LHCN-M2 (cell line): ENCODE measurements around the gene ZNF768. TPM values are rescaled to one million over a fixed set of nuclear protein-coding genes. Genes with fewer than 3 reads are reported as not detected.
"Not testable (repeated sequence)": the region's sequence is repeated elsewhere in the genome, so short reads cannot be mapped to it uniquely, and the experiment has no call there.

Source experiments
- DNase-seq: peaks from one replicate; pipeline ENCODE4 v3.0.0-alpha.2; 2012; ENCODE audit warnings: low read depth
- total RNA-seq: library from RNA; depleted of rRNA; stranded (reverse); fragments of >200 nt; gene quantifications from 2 replicates; pipeline ENCODE4 v1.2.3, GENCODE V29; 2014

ZNF768 gene
- total RNA-seq, 1 experiment from 2014 or later: 40.6 TPM

DNA sequence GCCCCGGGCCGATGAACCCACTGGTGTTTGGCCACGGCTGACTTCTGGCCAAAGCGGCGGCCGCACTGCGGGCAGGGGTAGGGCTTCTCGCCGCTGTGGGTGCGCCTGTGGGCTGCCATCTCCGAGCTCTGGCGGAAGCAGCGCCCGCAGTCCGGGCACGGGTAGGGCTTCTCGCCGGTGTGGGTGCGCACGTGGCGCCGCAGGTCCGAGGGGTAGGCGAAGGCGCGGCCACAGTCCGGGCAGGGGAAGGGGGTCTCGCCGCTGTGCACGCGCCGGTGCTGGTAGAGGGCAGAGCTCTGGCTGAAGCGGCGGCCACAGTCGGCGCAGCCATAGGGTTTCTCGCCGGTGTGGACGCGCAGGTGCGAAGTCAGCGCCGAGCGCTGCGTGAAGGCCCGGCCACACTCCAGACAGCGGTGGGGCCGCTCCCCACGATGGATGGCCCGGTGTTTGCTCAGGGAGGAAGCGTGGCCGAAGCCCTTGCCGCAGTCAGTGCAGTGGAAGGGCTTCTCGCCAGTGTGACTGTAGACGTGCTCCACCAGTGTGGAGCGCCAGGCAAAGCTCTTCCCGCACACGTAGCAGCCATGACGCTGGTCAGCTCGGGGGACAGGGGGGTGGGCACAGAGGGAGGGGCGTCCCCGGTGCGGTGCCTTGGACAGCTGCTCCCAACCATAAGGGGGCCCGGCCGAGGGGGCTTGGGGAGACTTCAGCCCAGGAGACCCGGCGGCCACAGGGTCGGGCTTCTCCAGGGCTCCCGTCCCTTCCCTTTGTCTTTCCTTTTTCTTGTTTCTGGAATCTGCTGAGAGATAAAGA lies 29.2 kb upstream of the ZNF768 start:
- no peak for DNase-seq

DNA sequence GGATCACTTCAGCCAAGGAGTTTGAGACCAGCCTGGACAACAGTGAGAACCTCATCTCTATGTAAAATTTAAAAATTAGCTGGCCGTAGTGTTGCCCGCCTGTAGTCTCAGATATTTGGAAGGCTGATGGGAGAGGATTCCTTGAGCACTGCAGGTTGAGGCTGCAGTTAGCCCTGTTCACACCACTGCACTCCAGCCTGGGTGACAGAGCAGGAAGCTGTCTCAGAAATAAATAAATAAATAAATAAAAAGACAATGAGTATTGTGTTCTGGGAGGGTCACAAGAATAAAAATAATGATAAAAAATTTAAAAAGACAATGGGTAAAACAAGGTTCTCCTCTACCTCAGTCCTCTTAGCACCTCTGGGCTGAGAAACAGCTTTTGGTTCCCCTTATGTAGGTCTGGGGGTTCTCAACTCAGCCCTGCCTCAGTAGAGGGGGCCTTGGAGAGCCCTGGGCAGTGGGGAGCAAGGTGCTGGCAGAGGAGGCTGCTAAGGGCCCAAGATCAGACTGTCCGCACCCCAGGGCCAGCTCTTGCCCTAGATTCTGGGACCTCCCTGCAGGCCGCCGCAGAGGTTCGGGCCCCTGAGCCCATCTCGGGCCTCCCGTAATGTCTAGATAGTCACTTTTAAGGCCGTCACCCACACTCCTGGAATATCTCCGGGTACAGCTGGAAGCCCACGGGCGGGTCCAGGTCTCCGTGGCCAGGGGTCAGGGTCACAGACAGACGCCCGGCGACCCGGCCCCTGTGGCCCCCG lies 28.4 kb upstream of the ZNF768 start:
- DNase-seq: no peak

DNA sequence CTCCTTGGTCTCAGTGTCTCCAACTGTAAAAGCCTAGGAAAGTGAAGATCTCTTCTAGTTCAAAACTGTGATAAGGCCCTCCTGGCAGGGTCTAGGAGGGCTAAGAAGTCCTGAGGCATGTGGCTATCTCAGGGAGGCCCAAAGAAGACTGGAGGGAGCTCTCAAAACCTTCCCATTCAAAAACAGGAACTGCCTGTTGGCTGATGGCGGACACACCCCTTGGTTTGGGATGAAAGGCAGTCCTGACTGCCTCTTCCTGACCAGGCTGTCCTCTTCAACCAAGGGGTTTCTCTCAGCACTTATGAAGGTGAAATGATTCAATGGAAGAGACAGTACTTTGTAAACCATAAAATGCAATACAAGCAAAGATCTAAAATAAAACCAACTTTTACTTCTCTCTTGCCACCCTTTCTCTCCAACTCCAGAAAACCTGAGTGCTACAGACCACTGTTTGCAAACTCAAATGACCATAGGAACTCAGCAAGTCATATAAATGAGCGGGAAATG lies 27.1 kb upstream of the ZNF768 start:
- no peak for DNase-seq

DNA sequence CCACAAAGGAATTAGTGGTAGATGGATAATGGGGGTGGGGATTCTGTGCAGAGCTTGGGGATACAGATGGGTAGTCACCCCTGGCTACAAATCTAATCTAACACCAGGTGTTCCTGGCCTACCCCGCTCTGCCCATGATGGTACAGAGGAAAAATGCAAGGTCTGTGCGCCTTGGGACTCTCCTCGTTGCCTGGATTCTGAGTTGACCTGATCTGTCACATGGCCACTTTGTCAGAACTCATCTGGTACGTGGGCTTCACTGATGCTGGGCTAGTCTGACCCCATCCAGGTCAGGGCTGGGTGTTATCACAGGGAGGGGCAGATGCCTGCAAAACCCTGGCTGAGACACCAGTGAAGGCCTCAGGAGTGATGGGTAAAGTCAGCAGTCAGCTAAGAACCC lies 26.6 kb upstream of the ZNF768 start:
- no peak for DNase-seq

DNA sequence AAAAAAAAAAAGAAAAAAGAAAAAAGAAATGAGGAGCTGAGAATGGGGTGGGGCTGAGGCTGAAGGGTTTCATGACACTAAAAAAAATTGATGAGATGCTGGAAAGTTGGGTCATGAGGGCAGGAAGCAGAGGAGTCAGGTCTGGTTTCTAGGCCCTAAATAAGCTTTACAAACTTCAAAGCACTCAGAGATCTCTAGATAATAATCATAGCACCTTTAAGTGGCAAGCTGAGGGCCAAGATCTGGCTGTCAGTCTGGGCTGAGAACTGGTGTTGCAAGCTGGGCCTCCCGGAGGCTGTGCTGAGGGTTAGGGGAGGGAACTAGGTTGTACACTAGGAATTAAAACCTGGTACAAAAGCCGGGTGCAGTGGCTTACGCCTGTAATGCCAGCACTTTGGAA lies 25.4 kb upstream of the ZNF768 start:
- DNase-seq: no peak

DNA sequence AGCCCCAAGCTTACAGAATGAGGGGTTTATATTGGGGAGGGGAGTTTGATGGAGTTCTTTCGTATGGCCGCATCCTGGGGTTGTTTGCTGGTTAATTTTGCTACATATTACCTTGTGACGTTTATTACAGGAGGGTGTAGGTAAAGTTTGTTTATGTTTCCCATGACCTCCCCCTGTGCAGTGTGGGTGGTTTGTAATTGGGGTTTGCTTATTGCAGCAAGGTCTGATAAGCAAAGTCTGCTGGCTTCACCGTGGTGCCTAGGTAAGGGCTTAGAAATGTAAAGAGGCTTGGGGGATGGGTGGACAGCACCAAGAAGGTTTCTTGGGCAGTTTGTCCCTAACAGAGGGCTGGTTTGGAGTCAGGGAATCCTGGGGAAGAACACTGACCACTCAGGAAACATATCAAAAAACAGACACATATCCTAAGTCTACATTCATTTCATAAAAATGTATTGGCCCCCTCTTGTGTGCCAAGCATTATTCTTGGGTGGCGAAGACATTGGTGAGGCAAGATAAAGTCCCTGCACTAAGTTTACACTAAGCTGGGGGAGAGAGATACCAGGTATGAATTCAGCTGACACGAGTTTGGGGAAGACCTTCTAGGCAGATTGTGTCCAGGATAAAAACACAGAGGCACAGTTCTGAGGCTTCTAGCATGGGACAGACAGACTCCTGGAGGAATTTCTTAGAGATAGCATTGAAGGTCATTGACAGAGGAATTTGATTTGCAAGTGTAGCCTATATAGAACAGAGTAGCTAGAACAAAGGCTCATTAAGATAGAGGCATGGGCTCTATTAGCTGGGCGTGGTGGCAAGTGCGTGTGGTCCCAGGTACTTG lies 22.3 kb upstream of the ZNF768 start:
- no peak for DNase-seq

DNA sequence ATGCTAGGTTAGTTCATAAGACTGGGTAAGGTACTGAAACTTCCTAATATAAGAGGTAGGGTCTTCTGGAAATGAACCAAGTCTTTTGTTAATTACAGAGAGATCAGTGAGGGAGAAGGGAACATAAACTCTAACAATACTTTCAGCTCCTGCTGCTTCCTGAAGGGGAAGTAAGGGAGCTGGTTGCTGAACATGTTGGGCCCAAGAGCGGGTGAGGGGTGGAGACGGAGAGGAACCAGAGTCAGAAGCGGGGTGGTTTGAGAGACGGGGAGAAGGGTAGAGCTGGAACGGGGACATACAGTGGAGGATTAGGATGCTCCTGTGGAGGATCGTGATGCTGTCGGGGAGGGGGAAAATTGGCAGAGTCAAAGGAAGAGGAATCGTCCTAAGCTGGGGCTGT lies 19.7 kb upstream of the ZNF768 start:
- no peak for DNase-seq

DNA sequence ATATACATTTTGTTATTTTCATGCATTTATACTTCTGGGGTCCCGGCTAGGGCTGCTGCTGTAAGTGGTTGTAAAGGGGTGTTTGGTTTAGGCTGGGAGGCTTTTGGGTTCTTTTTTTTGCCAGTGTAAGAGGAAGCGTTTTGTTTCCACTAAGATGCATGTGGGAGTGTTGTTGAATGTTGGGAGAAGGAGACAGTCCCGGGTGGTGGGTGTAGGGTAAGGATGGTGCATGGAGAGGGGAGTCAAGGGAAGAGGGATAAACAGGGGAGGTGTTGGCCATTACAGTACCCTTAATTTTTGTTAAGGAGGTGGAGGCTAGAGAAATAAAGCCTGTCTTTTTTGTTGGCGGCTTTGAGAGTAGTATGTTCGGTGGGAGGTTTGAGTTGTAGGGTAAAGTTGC lies 16.7 kb upstream of the ZNF768 start:
- no peak for DNase-seq

DNA sequence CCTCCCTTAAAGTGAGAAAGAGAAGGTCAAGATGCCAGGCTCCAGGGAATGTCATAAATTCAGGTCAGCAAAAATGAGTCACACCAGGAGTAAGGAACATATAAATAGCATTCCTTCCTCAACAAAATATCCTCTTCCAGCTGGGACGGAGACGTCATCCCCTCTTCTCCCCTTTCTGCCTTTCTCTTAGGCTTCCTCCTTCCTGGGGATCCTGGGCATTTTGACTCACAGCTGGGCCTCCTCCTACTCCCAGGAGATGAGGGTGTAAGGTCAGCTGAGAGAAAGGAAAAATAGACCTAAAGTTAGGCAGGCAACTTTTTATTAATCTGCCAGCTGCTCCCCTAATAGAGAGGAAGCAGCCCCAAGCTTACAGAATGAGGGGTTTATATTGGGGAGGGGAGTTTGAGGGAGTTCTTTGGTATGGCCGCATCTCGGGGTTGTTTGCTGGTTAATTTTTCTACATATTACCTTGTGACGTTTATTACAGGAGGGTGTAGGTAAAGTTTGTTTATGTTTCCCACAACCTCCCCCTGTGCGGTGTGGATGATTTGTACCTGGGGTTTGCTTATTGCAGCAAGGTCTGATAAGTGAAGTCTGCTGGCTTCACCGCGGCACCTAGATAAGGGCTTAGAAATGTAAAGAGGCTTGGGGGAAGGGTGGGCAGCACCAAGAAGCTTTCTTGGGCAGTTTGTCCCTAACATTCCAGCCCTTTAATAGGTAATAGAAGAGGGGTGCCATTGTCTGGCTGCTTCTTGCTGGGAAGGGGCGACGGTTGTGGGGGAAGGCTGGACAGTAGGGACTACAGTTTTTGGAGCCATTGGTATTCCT lies 15.3 kb upstream of the ZNF768 start:
- peak; percentile 80 for DNase-seq

DNA sequence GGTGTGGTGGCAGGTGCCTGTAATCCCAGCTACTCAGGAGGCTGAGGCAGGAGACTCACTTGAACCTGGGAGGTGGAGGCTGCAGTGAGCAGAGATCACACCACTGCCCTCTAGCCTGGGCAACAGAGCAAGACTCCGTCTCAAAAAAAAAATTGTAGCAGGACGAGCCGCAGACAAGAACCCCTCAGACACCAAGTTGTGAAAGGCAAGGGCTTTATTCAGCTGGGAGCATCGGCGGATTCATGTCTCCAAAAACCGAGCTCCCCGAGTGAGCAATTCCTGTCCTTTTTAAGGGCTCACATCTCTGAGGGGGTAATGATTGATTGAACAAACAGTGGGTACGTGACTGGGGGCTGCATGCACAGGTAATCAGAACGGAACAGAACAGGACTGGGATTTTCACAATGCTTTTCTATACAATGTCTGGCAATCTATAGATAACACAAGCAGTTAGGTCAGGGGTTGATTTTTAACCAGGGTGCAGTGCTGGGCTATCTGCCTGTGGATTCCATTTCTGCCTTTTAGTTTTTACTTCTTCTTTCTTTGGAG lies 14.6 kb upstream of the ZNF768 start:
- DNase-seq: not testable (repeated sequence)

DNA sequence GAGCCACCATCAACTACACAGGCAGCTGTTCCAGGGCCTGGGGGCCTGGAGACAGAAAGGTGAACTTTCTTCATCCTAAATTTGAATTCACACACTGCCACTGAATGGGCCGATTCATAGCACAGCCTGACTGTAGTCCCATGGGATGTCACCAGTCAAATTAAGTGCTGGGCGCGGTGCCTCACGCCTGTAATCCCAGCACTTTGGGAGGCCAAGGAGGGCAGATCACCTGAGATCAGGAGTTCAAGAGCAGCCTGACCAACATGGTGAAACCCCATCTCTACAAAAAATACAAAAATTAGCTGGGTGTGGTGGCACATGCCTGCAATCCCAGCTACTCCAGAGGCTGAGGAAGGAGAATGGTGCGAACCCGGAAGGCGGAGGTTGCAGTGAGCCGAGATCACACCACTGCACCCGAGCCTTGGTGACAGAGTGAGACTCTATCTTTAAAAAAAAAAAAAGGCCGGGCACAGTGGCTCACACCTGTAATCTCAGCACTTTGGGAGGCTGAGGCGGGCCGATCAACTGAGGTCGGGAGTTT lies 13.7 kb upstream of the ZNF768 start:
- not testable (repeated sequence) for DNase-seq

DNA sequence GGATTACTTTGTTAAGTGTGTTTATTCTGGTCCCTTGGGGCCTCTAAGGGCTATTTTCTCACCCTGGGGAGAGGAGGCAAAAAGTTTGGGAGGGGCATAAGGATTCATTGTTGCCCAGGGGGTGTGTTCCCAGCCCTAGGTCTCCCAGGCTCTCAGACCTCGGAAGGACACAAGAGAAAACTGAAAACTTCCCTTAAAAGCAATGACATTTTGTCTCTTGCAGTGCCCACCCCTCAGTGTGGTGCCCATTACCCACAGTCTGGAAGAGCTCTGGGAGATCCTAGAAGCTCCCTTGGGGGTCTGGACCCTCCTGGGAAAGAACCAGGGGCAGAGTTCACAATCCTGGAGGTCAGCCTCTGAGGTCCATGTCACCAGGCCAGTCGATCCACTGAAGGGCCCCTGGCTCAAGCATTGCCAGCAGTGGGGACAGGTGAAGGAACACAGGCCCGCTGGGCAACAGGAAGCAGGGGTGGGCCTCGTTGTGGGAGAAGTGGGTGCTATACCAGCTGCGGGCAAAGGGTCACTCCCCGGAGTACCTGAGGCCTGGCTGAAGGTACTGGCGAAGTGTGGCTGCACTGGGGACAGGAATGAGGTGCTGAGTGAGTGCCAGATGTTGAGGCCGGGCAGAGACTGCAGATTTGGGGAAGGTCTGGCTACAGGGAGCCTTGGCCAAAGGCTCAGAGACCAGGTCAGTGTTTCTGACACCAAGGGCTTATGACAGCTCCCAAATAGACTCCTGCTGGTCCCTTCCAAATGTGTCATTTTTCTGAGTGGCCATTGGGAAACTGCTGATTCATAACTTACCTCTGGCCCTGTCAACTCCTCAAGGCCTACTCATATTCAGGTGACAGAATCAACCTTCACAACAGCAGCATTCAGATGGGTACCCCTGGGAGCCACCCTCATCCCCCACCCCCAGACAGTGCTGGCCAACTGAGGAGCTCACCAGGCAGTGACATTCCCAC lies 12.9 kb upstream of the ZNF768 start:
- DNase-seq: no peak

DNA sequence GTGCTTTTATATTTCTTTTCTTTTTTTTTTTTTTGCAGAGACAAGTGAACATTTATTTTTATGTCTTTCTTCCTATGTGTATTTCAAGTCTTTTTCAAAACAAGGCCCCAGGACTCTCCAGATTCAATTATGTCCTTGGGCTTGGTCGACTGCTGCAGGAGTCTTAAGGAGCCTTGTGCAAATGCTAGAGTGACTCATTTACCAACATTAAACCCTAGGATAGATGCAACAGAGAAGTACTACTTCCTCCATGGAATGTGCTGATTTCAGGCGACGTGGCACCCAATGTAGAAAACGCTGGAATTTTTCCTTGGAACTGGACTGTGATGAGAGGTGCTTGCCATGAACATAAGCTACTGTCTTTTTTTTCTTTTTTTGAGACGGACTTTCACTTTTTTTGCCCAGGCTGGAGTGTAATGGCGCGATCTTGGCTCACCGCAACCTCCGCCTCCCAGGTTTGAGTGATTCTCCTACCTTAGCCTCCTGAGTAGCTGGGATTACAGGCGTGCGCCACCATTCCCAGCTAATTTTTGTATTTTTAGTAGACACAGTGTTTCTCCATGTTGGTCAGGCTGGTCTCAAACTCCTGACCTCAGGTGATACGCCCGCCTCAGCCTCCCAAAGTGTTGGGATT lies 10.1 kb upstream of the ZNF768 start:
- DNase-seq: not testable (repeated sequence)

DNA sequence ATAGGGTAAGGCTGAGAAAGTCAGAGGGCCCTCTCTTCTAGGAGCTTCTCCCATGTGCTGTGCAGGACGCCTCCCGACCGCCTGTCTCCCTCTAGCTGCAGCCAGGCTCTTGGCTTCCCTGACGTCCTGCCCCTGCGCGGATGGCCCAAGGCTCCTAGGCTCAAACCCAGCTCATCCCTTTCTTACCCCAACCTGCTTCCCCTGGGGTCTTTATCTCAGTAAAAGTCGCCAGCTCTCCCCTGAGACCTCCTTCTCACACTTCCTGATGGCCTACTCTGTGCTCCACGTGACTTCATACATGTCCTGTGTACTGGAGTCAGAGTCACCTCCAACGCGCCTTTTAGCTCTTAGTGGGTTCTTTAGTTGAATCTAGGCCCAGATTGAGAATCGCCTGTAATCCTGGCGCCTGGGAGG lies 9.4 kb upstream of the ZNF768 start:
- peak; percentile 68 for DNase-seq

DNA sequence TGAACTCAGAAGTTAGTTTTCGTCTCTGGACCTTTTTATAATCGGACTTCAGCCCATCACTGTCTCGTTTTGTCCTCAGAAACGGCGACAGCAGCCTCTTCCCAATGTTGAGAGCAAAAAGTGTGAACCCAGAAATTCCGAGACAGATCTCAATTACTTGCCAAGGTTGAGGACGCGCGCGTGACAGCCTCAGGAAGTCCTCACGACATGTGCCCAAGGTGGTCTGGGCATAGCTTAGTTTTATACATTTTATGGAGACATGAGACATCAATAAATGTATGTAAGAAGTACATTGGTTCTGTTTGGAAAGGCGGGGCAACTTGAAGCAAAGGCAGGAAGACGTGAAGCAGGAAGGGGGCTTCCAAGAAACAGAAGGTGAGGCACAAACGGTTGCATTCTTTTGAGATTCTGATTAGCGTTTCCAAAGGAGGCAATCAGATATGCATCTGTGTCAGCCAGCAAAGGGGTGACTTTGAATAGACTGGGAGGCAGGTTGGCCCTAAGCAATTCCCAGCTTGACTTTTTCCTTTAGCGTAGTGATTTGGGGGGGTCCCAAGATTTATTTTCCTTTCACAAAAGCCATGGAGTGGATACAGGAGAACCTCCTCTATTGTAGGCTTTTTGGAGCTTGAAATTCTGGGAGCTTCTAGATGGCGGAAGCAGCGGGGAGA lies 8.9 kb upstream of the ZNF768 start:
- DNase-seq: no peak

DNA sequence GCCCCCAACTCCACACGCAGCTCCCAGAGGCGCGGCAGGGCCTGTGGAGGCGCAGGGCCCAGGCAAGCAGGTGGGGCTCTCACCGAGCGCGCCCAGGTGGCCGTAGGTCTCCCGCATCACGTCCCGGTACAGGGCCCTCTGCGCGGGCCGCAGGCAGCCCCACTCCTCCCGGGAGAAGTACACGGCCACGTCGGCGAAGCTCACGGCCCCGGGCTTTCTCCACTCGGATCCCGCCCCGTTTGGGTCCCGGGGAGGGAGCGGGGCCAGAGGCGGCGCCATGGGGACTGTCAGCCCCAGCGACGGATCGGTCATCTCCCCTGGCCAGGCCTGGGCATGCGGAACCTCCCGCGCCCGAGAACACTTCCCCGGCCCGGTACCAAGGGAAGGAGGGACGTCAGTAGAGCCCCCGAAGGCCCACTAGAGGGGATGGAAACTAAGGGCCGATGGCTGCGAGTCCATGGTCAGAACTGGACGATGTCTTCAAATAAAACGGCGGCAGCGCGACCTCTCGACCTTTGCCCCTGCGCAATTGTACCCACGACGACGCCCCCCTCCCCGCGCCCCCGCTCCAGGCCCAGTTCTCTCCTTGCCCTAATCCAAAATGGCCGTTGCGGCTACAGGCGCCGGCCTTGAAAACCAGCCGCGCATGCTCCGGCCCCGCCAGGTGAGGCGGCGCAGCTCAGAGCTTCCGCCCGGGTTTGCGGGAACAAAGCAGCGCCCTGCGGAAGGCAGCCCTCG lies 8.2 kb upstream of the ZNF768 start, which contains the start of gene ZNF747:
ZNF747 (minus strand) TSS at position 491 of the 738 bp plus-strand sequence; CDS start at position 312, 179 bp downstream.
- peak; percentile 80 for DNase-seq

DNA sequence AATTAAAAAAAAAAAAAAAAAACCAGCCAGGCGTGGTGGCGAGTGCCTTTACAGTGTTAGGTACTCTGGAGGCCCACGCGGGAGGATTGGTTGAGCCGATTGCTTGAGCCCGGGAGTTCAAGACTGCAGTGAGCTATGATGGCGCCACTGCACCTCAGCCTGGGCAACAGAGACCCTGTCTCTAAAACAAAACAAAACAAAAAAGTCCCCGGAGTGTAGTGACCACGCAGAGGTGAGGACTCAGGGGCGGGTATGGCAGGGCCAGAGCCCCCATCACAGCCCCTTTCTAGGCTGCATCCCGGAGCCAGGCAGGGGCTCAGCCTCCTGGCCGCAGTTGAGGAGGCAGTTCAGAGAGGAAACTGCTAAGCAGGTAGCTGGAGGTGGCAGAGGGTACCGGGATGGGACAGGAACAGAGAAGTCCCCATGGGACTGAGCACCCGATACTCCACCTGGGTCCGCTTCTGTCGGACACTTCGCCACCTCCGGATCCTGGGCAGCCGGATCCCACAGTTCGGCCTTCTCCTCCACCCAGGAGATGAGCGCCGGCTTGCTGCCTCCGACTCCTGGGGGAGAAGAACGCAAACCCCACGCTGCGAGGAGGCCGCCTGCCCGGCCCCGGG lies 7.5 kb upstream of the ZNF768 start:
- DNase-seq: no peak
